Globus pallidus (tissue), 1 donor: Measurements from ENCODE around the gene FPR1.

Experiments
- DNase-seq: peaks from one replicate; pipeline ENCODE4 v3.0.0-alpha.2; 2015; ENCODE audit warnings: low spot score

FPR1 gene

GRCh38 chr19:51704626-51705025 lies 47.1 kb downstream of the FPR1 start:
- no peak for DNase-seq

GRCh38 chr19:51703575-51704515 lies 47.8 kb downstream of the FPR1 start:
- DNase-seq = peak; percentile 92

GRCh38 chr19:51702825-51703574 lies 48.7 kb downstream of the FPR1 start:
- DNase-seq = peak; percentile 11

- DNase-seq = peak; percentile 53
Measured at GRCh38 chr19:51702103-51702824, 49.4 kb downstream of the FPR1 start.

- DNase-seq = no peak
Measured at GRCh38 chr19:51701468-51702100, 50.1 kb downstream of the FPR1 start.

GRCh38 chr19:51699170-51699569 lies 52.5 kb downstream of the FPR1 start:
- no peak for DNase-seq

GRCh38 chr19:51698296-51698695 lies 53.4 kb downstream of the FPR1 start:
- no peak for DNase-seq

GRCh38 chr19:51697169-51697776 lies 54.4 kb downstream of the FPR1 start:
- DNase-seq = no peak

- no peak for DNase-seq
Measured at GRCh38 chr19:51696606-51697005, 55.1 kb downstream of the FPR1 start.
